ENCODE data around the gene CLHC1.

CLHC1 gene

DNA sequence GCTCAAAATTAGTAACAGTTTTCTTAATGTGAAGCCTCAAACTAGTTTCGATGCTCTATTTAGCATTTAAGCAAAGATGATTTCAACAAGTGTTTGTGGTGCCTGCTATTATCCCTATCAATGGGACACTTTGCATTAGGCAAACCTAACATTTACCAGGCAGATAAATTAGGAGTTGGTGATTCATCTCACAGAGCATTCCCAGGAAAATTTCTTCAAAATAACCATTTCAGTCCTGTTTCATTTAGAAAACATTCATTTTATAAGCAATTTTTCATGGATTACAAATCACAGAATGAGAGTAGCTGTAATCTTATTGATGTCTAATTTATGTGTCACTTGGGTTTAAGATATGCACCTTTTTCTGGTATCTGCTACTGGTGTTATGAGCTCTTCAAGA is 62.7 kb downstream of the CLHC1 start:
- H3K4me1 ChIP-seq (ENCODE audit: control insufficient read depth in 1 of 2, insufficient read depth in 1 of 2, low read depth in 1 of 2, low read length in 1 of 2): peaks cover 12 to 16% of the 10 kb centered on the region in 2 experiments

GRCh38 chr2:55168221-55169154 is 63.6 kb downstream of the CLHC1 start:
- Histone ChIP-seq H3K27ac (peak overlapping the region; percentile 17), H3K9me3 (no peaks in the 10 kb centered on the region), H3K27me3 (no peaks in the 10 kb centered on the region), H3K4me1 (ENCODE audit: control insufficient read depth in 1 of 2, insufficient read depth in 1 of 2, low read depth in 1 of 2, low read length in 1 of 2) (peaks cover 12 to 16% of the 10 kb centered on the region in 2 experiments), H3K4me3 (ENCODE audit: low read depth in 1 of 2, low read length in 1 of 2) (no peak overlapping the region), H3K36me3 (no peaks in the 10 kb centered on the region)
- TF ChIP-seq, protein P1, sequence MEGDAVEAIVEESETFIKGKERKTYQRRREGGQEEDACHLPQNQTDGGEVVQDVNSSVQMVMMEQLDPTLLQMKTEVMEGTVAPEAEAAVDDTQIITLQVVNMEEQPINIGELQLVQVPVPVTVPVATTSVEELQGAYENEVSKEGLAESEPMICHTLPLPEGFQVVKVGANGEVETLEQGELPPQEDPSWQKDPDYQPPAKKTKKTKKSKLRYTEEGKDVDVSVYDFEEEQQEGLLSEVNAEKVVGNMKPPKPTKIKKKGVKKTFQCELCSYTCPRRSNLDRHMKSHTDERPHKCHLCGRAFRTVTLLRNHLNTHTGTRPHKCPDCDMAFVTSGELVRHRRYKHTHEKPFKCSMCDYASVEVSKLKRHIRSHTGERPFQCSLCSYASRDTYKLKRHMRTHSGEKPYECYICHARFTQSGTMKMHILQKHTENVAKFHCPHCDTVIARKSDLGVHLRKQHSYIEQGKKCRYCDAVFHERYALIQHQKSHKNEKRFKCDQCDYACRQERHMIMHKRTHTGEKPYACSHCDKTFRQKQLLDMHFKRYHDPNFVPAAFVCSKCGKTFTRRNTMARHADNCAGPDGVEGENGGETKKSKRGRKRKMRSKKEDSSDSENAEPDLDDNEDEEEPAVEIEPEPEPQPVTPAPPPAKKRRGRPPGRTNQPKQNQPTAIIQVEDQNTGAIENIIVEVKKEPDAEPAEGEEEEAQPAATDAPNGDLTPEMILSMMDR (IDR thresholded peaks at IDR 0.05): peak; percentile 57

More for the DNA sequence above, 62.7 kb downstream of the CLHC1 start:
- no peaks in the 10 kb centered on the region for H3K36me3 ChIP-seq
- H3K27ac ChIP-seq: no peak overlapping the region
- H3K27me3 ChIP-seq: no peaks in the 10 kb centered on the region
- no peaks in the 10 kb centered on the region for H3K9me3 ChIP-seq
- H3K4me3 ChIP-seq (ENCODE audit: low read depth in 1 of 2, low read length in 1 of 2): no peak overlapping the region
- TF ChIP-seq, protein P1 (IDR thresholded peaks at IDR 0.05): no peak

DNA sequence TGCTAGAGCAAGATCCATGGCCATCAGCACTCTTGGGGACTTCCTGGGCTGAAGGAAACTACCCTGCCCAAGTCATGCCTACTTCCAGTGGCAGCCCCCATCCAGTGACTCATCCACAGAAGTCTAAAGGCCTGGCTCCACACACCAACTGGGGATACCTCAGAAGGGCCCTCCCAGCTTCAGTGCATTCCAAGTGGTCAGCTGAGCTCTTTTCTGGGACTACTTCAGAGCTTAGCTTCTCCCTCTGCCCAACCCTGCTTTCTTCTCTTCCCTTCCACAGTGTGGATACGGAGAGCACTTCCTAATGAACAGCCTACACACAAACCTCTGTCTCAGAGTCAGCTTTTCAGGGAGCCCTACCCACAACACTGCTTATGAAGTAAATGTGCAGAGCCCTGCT is 66.5 kb downstream of the CLHC1 start:
- Histone ChIP-seq H3K4me1 (ENCODE audit: control insufficient read depth in 1 of 2, insufficient read depth in 1 of 2, low read depth in 1 of 2, low read length in 1 of 2) (peaks cover 30 to 34% of the 10 kb centered on the region in 2 experiments), H3K27me3 (no peaks in the 10 kb centered on the region), H3K27ac (no peak overlapping the region), H3K9me3 (no peaks in the 10 kb centered on the region), H3K36me3 (no peaks in the 10 kb centered on the region), H3K4me3 (ENCODE audit: low read depth in 1 of 2, low read length in 1 of 2) (no peak overlapping the region)
- TF ChIP-seq, protein P1 (IDR thresholded peaks at IDR 0.05): no peak

- no peak overlapping the region for H3K27ac ChIP-seq
- H3K9me3 ChIP-seq: no peaks in the 10 kb centered on the region
- no peaks in the 10 kb centered on the region for H3K27me3 ChIP-seq
- H3K4me1 ChIP-seq (ENCODE audit: control insufficient read depth in 1 of 2, insufficient read depth in 1 of 2, low read depth in 1 of 2, low read length in 1 of 2): peaks cover 31 to 35% of the 10 kb centered on the region in 2 experiments
- no peaks in the 10 kb centered on the region for H3K36me3 ChIP-seq
- H3K4me3 ChIP-seq (ENCODE audit: low read depth in 1 of 2, low read length in 1 of 2): no peak overlapping the region
- TF ChIP-seq, protein P1 (IDR thresholded peaks at IDR 0.05): no peak
These were observed 67.3 kb downstream of the CLHC1 start for GRCh38 chr2:55164534-55165480.

GRCh38 chr2:55163941-55164390 is 68.1 kb downstream of the CLHC1 start:
- no peak overlapping the region for H3K27ac ChIP-seq
- no peaks in the 10 kb centered on the region for H3K9me3 ChIP-seq
- peaks cover 37 to 40% of the 10 kb centered on the region in 2 experiments for H3K4me1 ChIP-seq (ENCODE audit: control insufficient read depth in 1 of 2, insufficient read depth in 1 of 2, low read depth in 1 of 2, low read length in 1 of 2)

More at GRCh38 chr2:55163941-55164390, 68.1 kb downstream of the CLHC1 start:
- Histone ChIP-seq H3K4me3 (ENCODE audit: low read depth in 1 of 2, low read length in 1 of 2) (no peak overlapping the region), H3K27me3 (no peaks in the 10 kb centered on the region), H3K36me3 (no peaks in the 10 kb centered on the region)
- TF ChIP-seq, protein P1 (IDR thresholded peaks at IDR 0.05): no peak

Measured in neutrophil (primary cell).